Testis (tissue), 2 donors: ENCODE results near the gene TAF6.

ENCODE experiments used
- POLR2A ChIP-seq: fragments of 450-650 bp; IDR thresholded peaks from one replicate; pipeline ENCODE4 v1.6.1; 2017; ENCODE audit warnings: antibody characterized with exemption, mild to moderate bottlenecking, moderate library complexity
- TF ChIP-seq, protein P1 (sequence below), 3 experiments: fragments of 450-650 bp in 2 of 3; fragments of 200-600 bp in 1 of 3; sonication (generic) in 1 of 3; IDR thresholded peaks; one replicate each; pipeline ENCODE4 v1.5.1; 2016 to 2019; ENCODE audit warnings: antibody characterized with exemption in 3 of 3, mild to moderate bottlenecking in 2 of 3, moderate library complexity in 1 of 3

- TF ChIP-seq, protein P1, sequence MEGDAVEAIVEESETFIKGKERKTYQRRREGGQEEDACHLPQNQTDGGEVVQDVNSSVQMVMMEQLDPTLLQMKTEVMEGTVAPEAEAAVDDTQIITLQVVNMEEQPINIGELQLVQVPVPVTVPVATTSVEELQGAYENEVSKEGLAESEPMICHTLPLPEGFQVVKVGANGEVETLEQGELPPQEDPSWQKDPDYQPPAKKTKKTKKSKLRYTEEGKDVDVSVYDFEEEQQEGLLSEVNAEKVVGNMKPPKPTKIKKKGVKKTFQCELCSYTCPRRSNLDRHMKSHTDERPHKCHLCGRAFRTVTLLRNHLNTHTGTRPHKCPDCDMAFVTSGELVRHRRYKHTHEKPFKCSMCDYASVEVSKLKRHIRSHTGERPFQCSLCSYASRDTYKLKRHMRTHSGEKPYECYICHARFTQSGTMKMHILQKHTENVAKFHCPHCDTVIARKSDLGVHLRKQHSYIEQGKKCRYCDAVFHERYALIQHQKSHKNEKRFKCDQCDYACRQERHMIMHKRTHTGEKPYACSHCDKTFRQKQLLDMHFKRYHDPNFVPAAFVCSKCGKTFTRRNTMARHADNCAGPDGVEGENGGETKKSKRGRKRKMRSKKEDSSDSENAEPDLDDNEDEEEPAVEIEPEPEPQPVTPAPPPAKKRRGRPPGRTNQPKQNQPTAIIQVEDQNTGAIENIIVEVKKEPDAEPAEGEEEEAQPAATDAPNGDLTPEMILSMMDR (IDR thresholded peaks at IDR 0.05): no peak
- no peak for TF ChIP-seq POLR2A
These were observed 18.9 kb upstream of the TAF6 start for GRCh38 chr7:100137851-100138760.
